Liver (tissue), 9 donors: ENCODE measurements around the gene NDNF. TPM values are rescaled to one million over a fixed set of nuclear protein-coding genes. Genes with fewer than 3 reads are reported as not detected.

Experiments
- DNase-seq: peaks from one replicate; pipeline ENCODE4 v3.0.0-alpha.2; 2017; ENCODE audit warnings: low spot score
- H3K27ac ChIP-seq, 2 donors: one replicate each; pipeline ENCODE4 v1.7.0; 2013; ENCODE audit warnings: inconsistent platforms in 2 of 2, low read length in 2 of 2, control low read depth in 1 of 2, low read depth in 1 of 2, mild to moderate bottlenecking in 1 of 2
- H3K27me3 ChIP-seq, 4 donors: one replicate each; pipeline versions ENCODE4 v1.6.1 to v1.7.0; 2013; ENCODE audit warnings: low read length in 3 of 4, inconsistent platforms in 1 of 4, mild to moderate bottlenecking in 1 of 4, moderate library complexity in 1 of 4; ENCODE audit not compliant: control insufficient read depth in 4 of 4, insufficient read depth in 4 of 4
- H3K36me3 ChIP-seq, 4 donors: one replicate each; pipeline versions ENCODE4 v1.6.1 to v1.7.0; 2013; ENCODE audit warnings: low read length in 3 of 4, mild to moderate bottlenecking in 3 of 4, low read depth in 1 of 4, moderate library complexity in 1 of 4; ENCODE audit not compliant: control insufficient read depth in 4 of 4, insufficient read depth in 3 of 4
- H3K4me1 ChIP-seq, 4 donors: one replicate each; pipeline versions ENCODE4 v1.6.1 to v1.7.0; 2013; ENCODE audit warnings: low read length in 3 of 4, mild to moderate bottlenecking in 3 of 4, moderate library complexity in 1 of 4; ENCODE audit not compliant: control insufficient read depth in 4 of 4, insufficient read depth in 4 of 4
- H3K4me3 ChIP-seq, 3 donors: one replicate each; pipeline versions ENCODE4 v1.6.1 to v1.7.0; 2013; ENCODE audit warnings: low read length in 3 of 3, control low read depth in 1 of 3, low read depth in 1 of 3, mild to moderate bottlenecking in 1 of 3
- H3K9ac ChIP-seq, 2 donors: one replicate each; pipeline ENCODE4 v1.7.0; 2013; ENCODE audit warnings: low read length in 2 of 2, mild to moderate bottlenecking in 2 of 2, moderate library complexity in 2 of 2, control low read depth in 1 of 2, low read depth in 1 of 2
- H3K9me3 ChIP-seq, 4 donors: one replicate each; pipeline versions ENCODE4 v1.6.1 to v1.7.0; 2013; ENCODE audit warnings: low read length in 3 of 4; ENCODE audit not compliant: control insufficient read depth in 4 of 4
- EGR1 ChIP-seq, 2 donors: IDR thresholded peaks; 2 replicates each; pipeline ENCODE4 v1.6.1; 2016 to 2018; ENCODE audit warnings: antibody characterized with exemption in 2 of 2, low read depth in 2 of 2
- FOXA1 ChIP-seq: IDR thresholded peaks from 2 replicates; pipeline ENCODE4 v1.6.1; 2016; ENCODE audit warnings: antibody characterized with exemption
- FOXA2 ChIP-seq: IDR thresholded peaks from 2 replicates; pipeline ENCODE4 v1.6.1; 2016; ENCODE audit warnings: antibody characterized with exemption
- GABPA ChIP-seq, 2 donors: IDR thresholded peaks in 1 of 2; conservative IDR thresholded peaks in 1 of 2; 2 replicates each; pipeline ENCODE4 v1.6.1; 2016; ENCODE audit warnings: antibody characterized with exemption in 2 of 2, mild to moderate bottlenecking in 1 of 2, moderate library complexity in 1 of 2
- HNF4A ChIP-seq, 2 donors: conservative IDR thresholded peaks; 2 replicates each; pipeline ENCODE4 v1.6.1; 2016; ENCODE audit warnings: antibody characterized with exemption in 2 of 2, mild to moderate bottlenecking in 2 of 2
- HNF4G ChIP-seq: IDR thresholded peaks from 2 replicates; pipeline ENCODE4 v1.6.1; 2016; ENCODE audit warnings: antibody characterized with exemption
- JUND ChIP-seq, 2 donors: IDR thresholded peaks; 2 replicates each; pipeline ENCODE4 v1.6.1; 2016; ENCODE audit warnings: antibody characterized with exemption in 2 of 2
- MAX ChIP-seq: IDR thresholded peaks from 2 replicates; pipeline ENCODE4 v1.6.1; 2016; ENCODE audit warnings: antibody characterized with exemption
- NR2F2 ChIP-seq: IDR thresholded peaks from 2 replicates; pipeline ENCODE4 v1.6.1; 2016; ENCODE audit warnings: antibody characterized with exemption
- RAD21 ChIP-seq, 2 donors: IDR thresholded peaks; 2 replicates each; pipeline ENCODE4 v1.6.1; 2016; ENCODE audit warnings: antibody characterized with exemption in 2 of 2, mild to moderate bottlenecking in 2 of 2
- REST ChIP-seq: IDR thresholded peaks from 2 replicates; pipeline ENCODE4 v1.6.1; 2016; ENCODE audit warnings: antibody characterized with exemption, mild to moderate bottlenecking
- RXRA ChIP-seq, 2 donors: IDR thresholded peaks; 2 replicates each; pipeline ENCODE4 v1.6.1; 2017 to 2018; ENCODE audit warnings: antibody characterized with exemption in 2 of 2, mild to moderate bottlenecking in 1 of 2
- SP1 ChIP-seq: IDR thresholded peaks from 2 replicates; pipeline ENCODE4 v1.6.1; 2018; ENCODE audit warnings: antibody characterized with exemption, mild to moderate bottlenecking
- TAF1 ChIP-seq: conservative IDR thresholded peaks from 2 replicates; pipeline ENCODE4 v1.6.1; 2016; ENCODE audit warnings: antibody characterized with exemption, mild to moderate bottlenecking
- YY1 ChIP-seq: IDR thresholded peaks from 2 replicates; pipeline ENCODE4 v1.6.1; 2016; ENCODE audit warnings: antibody characterized with exemption, mild to moderate bottlenecking
- ZBTB33 ChIP-seq: IDR thresholded peaks from 2 replicates; pipeline ENCODE4 v1.6.1; 2016; ENCODE audit warnings: antibody characterized with exemption
- WGBS: extraction: QIAGEN DNeasy Blood & Tissue Kit; methylation state at CpG from one replicate; pipeline ENCODE4 v1.1.7; 2013; 5-methylcytosine and 5-hydroxymethylcytosine counted together
- polyA plus RNA-seq, 2 donors: library from polyadenylated mRNA; stranded (reverse) in 1 of 2; unstranded in 1 of 2; fragments of 200-250 nt in 1 of 2; fragments of >200 nt in 1 of 2; fragmentation: Nextera tagmentation in 1 of 2; extraction: Ambion mirVana in 1 of 2; gene quantifications; one replicate each; pipeline versions ENCODE4 v1.2.1 to v1.2.3, GENCODE V29; 2013 to 2015
- total RNA-seq, 2 donors: library from RNA; depleted of rRNA; stranded (reverse); fragments of >200 nt; gene quantifications; one replicate each; pipeline ENCODE4 v1.2.3, GENCODE V29; 2014
- TF ChIP-seq, protein P1 (sequence below): fragments of 150-350 bp; IDR thresholded peaks from 2 replicates; pipeline ENCODE4 v1.5.1; 2017; ENCODE audit warnings: improper control_type of control experiment, low read depth, low read length; ENCODE audit not compliant: missing input control
- TF ChIP-seq, protein P2 (sequence below): IDR thresholded peaks from 2 replicates; pipeline ENCODE4 v1.6.1; 2016; ENCODE audit warnings: antibody characterized with exemption
- donor health status: healthy.
- donor health status: healthy.
- donor health status: healthy.
- donor health status: healthy.
- donor health status: healthy.

Gene NDNF
- total and polyA plus RNA-seq, 4 donors = 0.05 to 0.37 (median 0.13) TPM

- no peak for DNase-seq
- TF ChIP-seq ZBTB33 (no peak), REST (no peak)
- Histone ChIP-seq H3K9me3 (no peaks in the 10 kb centered on the region), H3K27ac (no peak overlapping the region), H3K27me3 (peaks cover 0 to 17% (median 4%) of the 10 kb centered on the region in 4 donors), H3K4me3 (no peak overlapping the region), H3K4me1 (no peaks in the 10 kb centered on the region), H3K36me3 (no peaks in the 10 kb centered on the region), H3K9ac (no peak overlapping the region)
- WGBS = 20% methylated on average over 5 of the region's 5 CpGs
Measured at GRCh38 chr4:121062521-121062920, 9.8 kb downstream of the NDNF start.

GRCh38 chr4:121061861-121062260 lies 10.5 kb downstream of the NDNF start:
- Histone ChIP-seq H3K4me3 (no peak overlapping the region), H3K36me3 (no peaks in the 10 kb centered on the region), H3K27me3 (peaks cover 0 to 17% (median 3%) of the 10 kb centered on the region in 4 donors), H3K9ac (no peak overlapping the region), H3K9me3 (no peaks in the 10 kb centered on the region), H3K4me1 (no peaks in the 10 kb centered on the region), H3K27ac (no peak overlapping the region)
- DNase-seq = no peak
- TF ChIP-seq YY1 (no peak), GABPA (IDR thresholded peaks at IDR 0.05 in 1 of 2, conservative IDR thresholded peaks at IDR 0.05 in 1 of 2) (no peak), MAX (no peak), FOXA1 (no peak), HNF4A (conservative IDR thresholded peaks at IDR 0.05) (no peak), SP1 (no peak), RXRA (IDR thresholded peaks at IDR 0.05) (no peak), REST (no peak), EGR1 (IDR thresholded peaks at IDR 0.05; ENCODE audit: low read depth in 2 of 2) (no peak), TAF1 (no peak), NR2F2 (no peak), RAD21 (IDR thresholded peaks at IDR 0.05) (no peak), JUND (IDR thresholded peaks at IDR 0.05) (no peak), ZBTB33 (no peak), FOXA2 (no peak), HNF4G (no peak)
- TF ChIP-seq, protein P1, sequence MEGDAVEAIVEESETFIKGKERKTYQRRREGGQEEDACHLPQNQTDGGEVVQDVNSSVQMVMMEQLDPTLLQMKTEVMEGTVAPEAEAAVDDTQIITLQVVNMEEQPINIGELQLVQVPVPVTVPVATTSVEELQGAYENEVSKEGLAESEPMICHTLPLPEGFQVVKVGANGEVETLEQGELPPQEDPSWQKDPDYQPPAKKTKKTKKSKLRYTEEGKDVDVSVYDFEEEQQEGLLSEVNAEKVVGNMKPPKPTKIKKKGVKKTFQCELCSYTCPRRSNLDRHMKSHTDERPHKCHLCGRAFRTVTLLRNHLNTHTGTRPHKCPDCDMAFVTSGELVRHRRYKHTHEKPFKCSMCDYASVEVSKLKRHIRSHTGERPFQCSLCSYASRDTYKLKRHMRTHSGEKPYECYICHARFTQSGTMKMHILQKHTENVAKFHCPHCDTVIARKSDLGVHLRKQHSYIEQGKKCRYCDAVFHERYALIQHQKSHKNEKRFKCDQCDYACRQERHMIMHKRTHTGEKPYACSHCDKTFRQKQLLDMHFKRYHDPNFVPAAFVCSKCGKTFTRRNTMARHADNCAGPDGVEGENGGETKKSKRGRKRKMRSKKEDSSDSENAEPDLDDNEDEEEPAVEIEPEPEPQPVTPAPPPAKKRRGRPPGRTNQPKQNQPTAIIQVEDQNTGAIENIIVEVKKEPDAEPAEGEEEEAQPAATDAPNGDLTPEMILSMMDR = no peak
- TF ChIP-seq, protein P2, sequence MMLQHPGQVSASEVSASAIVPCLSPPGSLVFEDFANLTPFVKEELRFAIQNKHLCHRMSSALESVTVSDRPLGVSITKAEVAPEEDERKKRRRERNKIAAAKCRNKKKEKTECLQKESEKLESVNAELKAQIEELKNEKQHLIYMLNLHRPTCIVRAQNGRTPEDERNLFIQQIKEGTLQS = no peak
- 73% methylated on average over 3 of the region's 3 CpGs for WGBS
